GM12875 (cell line): Measurements from ENCODE around the gene ACTN4.

ENCODE experiments used
- H3K4me3 ChIP-seq: one replicate; pipeline ENCODE4 v1.5.1; 2011; ENCODE audit warnings: low read depth, low read length, control low read depth
- CTCF ChIP-seq: IDR thresholded peaks from 2 replicates; pipeline ENCODE4 v1.5.1; 2011; ENCODE audit warnings: low read depth, mild to moderate bottlenecking, control low read depth, inconsistent platforms, low read length, moderate library complexity, borderline replicate concordance; ENCODE audit not compliant: insufficient read depth

Gene ACTN4

GRCh38 chr19:38670921-38671398 is 23.5 kb downstream of the ACTN4 start:
- H3K4me3 ChIP-seq = no peak overlapping the region
- TF ChIP-seq CTCF = no peak

DNA sequence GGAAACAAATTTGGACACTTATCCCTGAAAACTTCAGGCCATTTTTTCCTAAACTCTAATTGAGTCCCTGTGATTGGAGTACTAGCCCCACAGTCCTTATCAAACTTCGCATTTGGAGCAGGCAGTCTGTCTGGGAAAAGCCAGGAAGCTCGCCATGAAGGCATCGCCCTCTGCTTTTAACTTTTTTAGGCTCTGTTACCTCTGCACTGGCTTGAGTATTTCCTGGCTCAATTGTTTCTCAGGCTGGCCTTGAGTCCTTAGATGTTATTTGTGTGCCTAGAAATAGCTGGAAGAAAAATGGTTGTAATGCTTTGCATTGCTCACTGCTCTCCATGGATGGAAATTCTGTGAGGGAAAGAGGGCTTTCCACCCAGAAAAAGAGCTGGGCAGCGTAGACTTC is 24.2 kb downstream of the ACTN4 start:
- H3K4me3 ChIP-seq = no peak overlapping the region
- no peak for TF ChIP-seq CTCF

DNA sequence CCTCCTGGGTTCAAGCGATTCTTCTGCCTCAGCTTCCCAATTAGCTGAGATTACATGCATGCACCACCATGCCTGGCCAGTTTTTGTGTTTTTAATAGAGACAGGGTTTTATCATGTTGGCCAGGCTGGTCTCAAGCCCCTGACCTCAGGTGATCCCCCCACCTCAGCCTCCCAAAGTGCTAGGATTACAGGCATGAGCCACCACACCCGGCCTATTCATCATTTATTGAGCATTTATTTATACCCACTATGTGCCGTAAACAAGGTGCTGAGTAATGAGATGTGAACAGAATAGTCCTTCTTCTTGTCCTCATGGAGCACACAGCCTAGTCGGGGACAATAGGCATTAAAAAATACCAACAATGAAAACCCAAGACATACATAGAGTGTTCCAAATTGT is 25.6 kb downstream of the ACTN4 start:
- TF ChIP-seq CTCF = no peak

DNA sequence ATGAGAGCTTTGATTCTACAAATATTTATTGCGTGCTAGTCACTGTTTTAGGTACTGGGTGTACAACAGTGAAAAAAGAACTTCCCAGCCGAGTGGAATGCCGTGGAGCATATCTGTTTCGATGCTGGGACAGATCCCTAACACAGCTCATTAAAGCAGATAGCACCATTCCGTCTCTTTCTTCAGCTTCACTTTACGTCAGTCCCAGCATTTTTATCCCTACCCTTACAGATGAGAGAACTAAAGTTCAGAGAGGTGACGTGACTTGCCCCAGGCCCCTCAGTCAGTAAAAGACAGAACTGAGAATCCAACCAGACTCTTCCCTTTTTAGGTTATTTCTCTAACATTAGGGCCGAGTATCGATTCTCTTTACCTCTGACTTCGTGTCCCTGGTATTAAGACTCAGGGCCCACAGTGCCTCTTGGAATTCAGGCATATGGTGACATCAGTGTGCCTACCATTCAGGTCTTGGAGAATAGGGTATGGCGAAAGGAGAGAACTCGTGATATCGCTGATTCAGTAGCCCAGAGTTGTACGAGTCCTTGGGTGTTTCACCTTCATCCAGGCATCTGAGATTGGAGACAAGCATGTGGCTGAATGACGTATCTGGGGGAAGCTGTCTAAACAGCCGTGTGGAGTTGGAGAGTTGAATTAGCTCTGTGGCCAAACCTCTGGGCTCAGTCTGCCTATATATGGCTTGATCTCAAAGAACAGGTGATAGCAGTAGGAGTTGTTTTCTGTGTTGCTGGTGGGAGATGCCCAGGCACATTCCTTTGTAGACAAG is 27.1 kb downstream of the ACTN4 start:
- no peak for TF ChIP-seq CTCF
- no peak overlapping the region for H3K4me3 ChIP-seq

More for the DNA sequence above, 25.6 kb downstream of the ACTN4 start:
- H3K4me3 ChIP-seq = no peak overlapping the region

GRCh38 chr19:38675611-38676010 is 28.2 kb downstream of the ACTN4 start:
- TF ChIP-seq CTCF = no peak
- no peak overlapping the region for H3K4me3 ChIP-seq

DNA sequence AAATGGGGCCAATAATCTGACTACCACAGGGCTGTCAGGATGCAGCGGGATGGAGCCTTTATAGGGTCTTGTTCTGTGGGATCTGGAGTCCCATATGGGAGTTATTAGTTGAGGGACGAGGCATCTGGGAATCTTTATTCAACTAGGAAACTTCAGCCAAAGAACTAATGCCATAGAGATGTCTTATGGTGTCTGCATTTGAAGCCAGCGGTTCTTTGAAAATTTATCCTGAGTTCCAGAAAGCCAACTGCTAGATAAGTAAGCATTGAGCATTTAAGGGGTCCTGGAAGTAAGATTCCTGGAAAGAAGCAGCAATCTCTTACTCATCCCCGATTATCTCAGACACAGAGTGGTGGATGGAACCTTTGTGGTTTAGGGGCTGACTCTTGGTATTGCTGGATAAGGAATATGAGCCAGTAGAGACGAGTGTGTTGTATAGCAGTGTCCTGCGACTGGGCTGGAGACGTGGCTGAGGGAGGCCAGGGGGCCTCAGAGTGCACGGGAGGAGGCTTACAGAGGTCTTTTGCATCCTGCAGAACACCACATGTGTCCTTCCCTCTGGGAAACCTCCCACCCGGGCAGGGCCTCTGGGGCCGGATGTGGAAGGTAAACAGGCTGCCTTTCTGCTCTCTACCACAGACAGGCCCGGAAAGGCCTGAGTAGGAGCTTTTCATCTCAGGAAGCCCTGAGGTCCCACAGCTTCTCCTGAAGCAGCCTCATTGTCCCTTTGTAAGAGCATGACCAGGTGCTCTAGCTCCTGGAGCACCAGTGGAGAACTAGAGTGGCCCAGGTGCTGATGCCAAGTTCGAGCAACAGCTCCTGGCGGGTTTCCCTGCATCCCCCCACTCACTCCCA is 28.8 kb downstream of the ACTN4 start:
- no peak overlapping the region for H3K4me3 ChIP-seq

More for the DNA sequence above, 28.8 kb downstream of the ACTN4 start:
- no peak for TF ChIP-seq CTCF
